Stimulated activated CD8-positive, alpha-beta memory T cell treated with anti-CD3 and anti-CD28 coated beads, Interleukin-15, amount 100 ng/mL, for 4 hours (primary cell): Measurements from ENCODE around the gene PHLPP1.
"Not testable (repeated sequence)": the region's sequence is repeated elsewhere in the genome, so short reads cannot be mapped to it uniquely, and the experiment has no call there.

Source experiments
- DNase-seq, 2 donors: peaks; one replicate each; pipeline ENCODE4 v3.0.0-alpha.2; 2020; ENCODE audit warnings: low read depth in 2 of 2

The PHLPP1 gene

GRCh38 chr18:62715436-62715758 lies at the start of gene PHLPP1:
Gene PHLPP1 (plus strand): TSS chr18:62715541. CDS start chr18:62715684, 143 bp downstream.
- no peak for DNase-seq

- no peak for DNase-seq
Observed at GRCh38 chr18:62669225-62669624, 46.1 kb upstream of the PHLPP1 start.

- DNase-seq: no peak
Observed at GRCh38 chr18:62670573-62670972, 44.8 kb upstream of the PHLPP1 start.

- DNase-seq: no peak
Observed at GRCh38 chr18:62672600-62672999, 42.7 kb upstream of the PHLPP1 start.

- no peak for DNase-seq
Observed at GRCh38 chr18:62678847-62679485, 36.4 kb upstream of the PHLPP1 start.

- DNase-seq: no peak
Observed at GRCh38 chr18:62682371-62682770, 33.0 kb upstream of the PHLPP1 start.

GRCh38 chr18:62683935-62684334 lies 31.4 kb upstream of the PHLPP1 start:
- no peak for DNase-seq

- no peak for DNase-seq
Observed at GRCh38 chr18:62688743-62689317, 26.5 kb upstream of the PHLPP1 start.

- no peak for DNase-seq
Observed at GRCh38 chr18:62690236-62690815, 25.0 kb upstream of the PHLPP1 start.

- no peak for DNase-seq
Observed at GRCh38 chr18:62693659-62694058, 21.7 kb upstream of the PHLPP1 start.

- no peak for DNase-seq
Observed at GRCh38 chr18:62697636-62698035, 17.7 kb upstream of the PHLPP1 start.

- no peak for DNase-seq
Observed at GRCh38 chr18:62702259-62702658, 13.1 kb upstream of the PHLPP1 start.

- DNase-seq: not testable (repeated sequence)
Observed at GRCh38 chr18:62706879-62707278, 8.5 kb upstream of the PHLPP1 start.

- not testable (repeated sequence) for DNase-seq
Observed at GRCh38 chr18:62709908-62710307, 5.4 kb upstream of the PHLPP1 start.

- no peak for DNase-seq
Observed at GRCh38 chr18:62710417-62710816, 4.9 kb upstream of the PHLPP1 start.

- no peak for DNase-seq
Observed at GRCh38 chr18:62711781-62712180, 3.6 kb upstream of the PHLPP1 start.

GRCh38 chr18:62713651-62714247 lies 1.6 kb upstream of the PHLPP1 start:
- DNase-seq: no peak

GRCh38 chr18:62714671-62715435 lies 488 bp upstream of the PHLPP1 start:
- peak; percentile 83 to 87 for DNase-seq

- peak in 1 of 2 donors; percentile 25 for DNase-seq
Observed at GRCh38 chr18:62715759-62716615, 646 bp downstream of the PHLPP1 start.

GRCh38 chr18:62716619-62717168 lies 1.4 kb downstream of the PHLPP1 start:
- peak in 1 of 2 donors; percentile 21 for DNase-seq
